ENCODE measurements around the gene RPH3AL. TPM values are rescaled to one million over a fixed set of nuclear protein-coding genes. Genes with fewer than 3 reads are reported as not detected.
"Not testable (repeated sequence)": the region's sequence is repeated elsewhere in the genome, so short reads cannot be mapped to it uniquely, and the experiment has no call there.

Gene RPH3AL
- total RNA-seq, 1 donor from 2014 or later: 22.3 TPM

GRCh38 chr17:372157-373152 lies 19.8 kb upstream of the RPH3AL start:
- Mint-ChIP-seq H3K27me3 (ENCODE audit: unreplicated experiment) (peaks cover 4% of the 10 kb centered on the region), H3K9me3 (ENCODE audit: unreplicated experiment) (peaks cover 16% of the 10 kb centered on the region), H3K36me3 (ENCODE audit: unreplicated experiment) (peaks cover 17% of the 10 kb centered on the region), H3K4me1 (ENCODE audit: low read depth, unreplicated experiment) (peaks cover 22% of the 10 kb centered on the region), H3K27ac (ENCODE audit: unreplicated experiment) (peak overlapping the region; percentile 60), H3K4me3 (ENCODE audit: unreplicated experiment) (peak overlapping the region; percentile 15)
- DNase-seq: no peak
- no peak for TF ChIP-seq CTCF (IDR thresholded peaks at IDR 0.05; ENCODE audit: partially characterized antibody, unreplicated experiment)

GRCh38 chr17:371583-371982 lies 19.0 kb upstream of the RPH3AL start:
- H3K4me3 Mint-ChIP-seq (ENCODE audit: unreplicated experiment): no peak overlapping the region
- TF ChIP-seq CTCF (IDR thresholded peaks at IDR 0.05; ENCODE audit: partially characterized antibody, unreplicated experiment): no peak
- H3K27ac Mint-ChIP-seq (ENCODE audit: unreplicated experiment): peak overlapping the region; percentile 60
- H3K4me1 Mint-ChIP-seq (ENCODE audit: low read depth, unreplicated experiment): peaks cover 14% of the 10 kb centered on the region
- H3K36me3 Mint-ChIP-seq (ENCODE audit: unreplicated experiment): peaks cover 17% of the 10 kb centered on the region
- peaks cover 4% of the 10 kb centered on the region for H3K27me3 Mint-ChIP-seq (ENCODE audit: unreplicated experiment)
- no peak for DNase-seq
- peaks cover 16% of the 10 kb centered on the region for H3K9me3 Mint-ChIP-seq (ENCODE audit: unreplicated experiment)

GRCh38 chr17:367656-368055 lies 15.0 kb upstream of the RPH3AL start:
- not testable (repeated sequence) for H3K27ac Mint-ChIP-seq (ENCODE audit: unreplicated experiment); DNase-seq; H3K4me3 Mint-ChIP-seq (ENCODE audit: unreplicated experiment); H3K27me3 Mint-ChIP-seq (ENCODE audit: unreplicated experiment)
- Mint-ChIP-seq H3K4me1 (ENCODE audit: low read depth, unreplicated experiment) (peaks cover 12% of the 10 kb centered on the region), H3K36me3 (ENCODE audit: unreplicated experiment) (peaks cover 17% of the 10 kb centered on the region), H3K9me3 (ENCODE audit: unreplicated experiment) (peaks cover 13% of the 10 kb centered on the region)

- not testable (repeated sequence) for H3K27ac Mint-ChIP-seq (ENCODE audit: unreplicated experiment); H3K4me3 Mint-ChIP-seq (ENCODE audit: unreplicated experiment); H3K4me1 Mint-ChIP-seq (ENCODE audit: low read depth, unreplicated experiment); DNase-seq; H3K27me3 Mint-ChIP-seq (ENCODE audit: unreplicated experiment)
- H3K36me3 Mint-ChIP-seq (ENCODE audit: unreplicated experiment): peaks cover 17% of the 10 kb centered on the region
- peaks cover 16% of the 10 kb centered on the region for H3K9me3 Mint-ChIP-seq (ENCODE audit: unreplicated experiment)
Observed at GRCh38 chr17:366657-367615, 14.3 kb upstream of the RPH3AL start.

DNA sequence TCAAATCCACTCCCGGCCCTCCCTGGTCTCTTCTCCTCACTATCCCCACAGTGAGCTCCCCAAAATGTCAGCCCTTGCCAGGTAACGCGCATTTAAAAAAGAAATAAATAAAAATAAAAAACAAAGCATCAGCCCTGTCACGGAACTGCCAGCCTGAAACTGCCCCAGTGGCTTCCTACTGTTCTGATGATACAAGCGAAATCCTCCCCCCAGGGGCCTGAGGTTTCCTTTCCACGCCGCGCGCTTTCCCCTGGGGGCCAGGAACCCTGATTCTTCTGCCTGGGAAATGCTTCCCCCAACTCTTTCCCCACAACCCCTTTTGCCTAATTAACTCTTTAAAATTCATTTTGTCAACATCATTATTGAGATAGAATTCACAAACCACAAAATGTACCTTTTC lies 12.2 kb upstream of the RPH3AL start:
- Mint-ChIP-seq H3K36me3 (ENCODE audit: unreplicated experiment) (peaks cover 17% of the 10 kb centered on the region), H3K4me1 (ENCODE audit: low read depth, unreplicated experiment) (peaks cover 6% of the 10 kb centered on the region), H3K4me3 (ENCODE audit: unreplicated experiment) (no peak overlapping the region), H3K9me3 (ENCODE audit: unreplicated experiment) (peaks cover 13% of the 10 kb centered on the region), H3K27me3 (ENCODE audit: unreplicated experiment) (peaks cover 2% of the 10 kb centered on the region), H3K27ac (ENCODE audit: unreplicated experiment) (no peak overlapping the region)
- TF ChIP-seq CTCF (IDR thresholded peaks at IDR 0.05; ENCODE audit: partially characterized antibody, unreplicated experiment): no peak
- DNase-seq: no peak
